Stimulated activated CD4-positive, alpha-beta T cell treated with anti-CD3 and anti-CD28 coated beads, Interleukin-15, amount 100 ng/mL, for 24 hours (primary cell): ENCODE data around the gene EPHB2.

ENCODE experiments used
- DNase-seq: peaks from one replicate; pipeline ENCODE4 v3.0.0-alpha.2; 2020

Gene EPHB2

GRCh38 chr1:22963044-22963677 lies 252.5 kb downstream of the EPHB2 start:
- DNase-seq, result no peak

DNA sequence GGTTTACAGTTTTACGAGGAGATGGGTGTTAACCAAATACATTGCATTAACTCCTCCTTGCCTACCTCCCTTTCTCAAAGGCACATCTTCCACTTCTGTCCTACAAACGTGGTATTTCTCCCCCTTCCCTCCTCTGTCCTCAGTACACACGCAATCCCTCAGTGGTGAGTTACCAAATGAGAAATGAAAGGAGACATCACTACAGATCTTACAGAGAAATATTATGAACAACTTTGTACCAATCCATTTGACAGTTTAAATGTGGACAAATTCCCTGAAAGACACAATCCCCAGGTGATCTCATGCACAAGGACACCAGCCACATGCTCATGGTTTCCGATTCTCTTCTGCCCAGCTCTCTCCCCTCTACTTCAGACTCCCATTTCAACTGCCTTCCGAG lies 255.7 kb downstream of the EPHB2 start:
- DNase-seq, result no peak

- DNase-seq, result no peak
These were observed 257.2 kb downstream of the EPHB2 start for GRCh38 chr1:22967833-22968232.

- DNase-seq, result no peak
These were observed 258.7 kb downstream of the EPHB2 start for GRCh38 chr1:22969304-22969709.

DNA sequence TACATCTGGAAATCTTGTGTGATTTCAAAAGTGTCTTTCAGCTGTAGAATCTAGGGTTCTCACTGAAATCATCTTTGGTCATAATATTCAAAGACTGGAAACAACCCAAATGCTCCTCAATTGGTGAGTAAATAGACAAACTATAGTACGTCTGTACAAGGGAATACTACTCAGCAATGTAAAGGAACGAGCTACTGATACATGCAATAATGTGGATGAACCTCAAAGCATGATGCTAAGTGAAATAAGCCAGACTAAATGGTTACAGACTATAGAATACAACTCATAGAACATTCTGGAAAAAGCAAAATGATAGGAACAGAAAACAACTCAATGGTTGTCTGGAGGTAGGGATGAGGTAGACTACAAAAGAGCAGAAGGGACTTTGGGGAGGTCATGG lies 259.5 kb downstream of the EPHB2 start:
- no peak for DNase-seq
